IPS-NIHi7 (cell line): ENCODE measurements around the gene FZD10.

Experiments used
- DNase-seq: peaks from one replicate; pipeline ENCODE4 v3.0.0; 2012; ENCODE audit warnings: mixed read lengths; ENCODE audit errors: extremely low spot score

Gene FZD10

DNA sequence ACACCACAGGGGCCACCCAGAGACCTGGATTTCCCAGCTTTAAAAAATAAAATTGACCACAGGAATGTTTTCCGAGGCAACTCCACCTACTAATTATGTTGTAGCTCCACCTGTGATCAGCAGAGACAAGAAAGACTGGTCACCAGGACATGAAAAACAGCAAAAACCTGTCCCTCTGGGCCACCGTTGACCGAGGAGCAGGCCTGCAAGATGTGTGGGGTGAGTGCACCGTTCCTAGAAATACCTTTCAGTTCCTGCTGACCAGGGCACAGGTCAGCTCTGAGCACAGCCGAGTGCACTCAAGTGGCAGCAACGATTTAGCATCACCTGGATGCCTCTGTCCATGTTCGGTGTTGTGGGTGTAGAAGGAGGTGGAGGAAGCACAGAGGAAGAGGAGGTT lies 16.9 kb downstream of the FZD10 start:
- DNase-seq, result no peak

DNA sequence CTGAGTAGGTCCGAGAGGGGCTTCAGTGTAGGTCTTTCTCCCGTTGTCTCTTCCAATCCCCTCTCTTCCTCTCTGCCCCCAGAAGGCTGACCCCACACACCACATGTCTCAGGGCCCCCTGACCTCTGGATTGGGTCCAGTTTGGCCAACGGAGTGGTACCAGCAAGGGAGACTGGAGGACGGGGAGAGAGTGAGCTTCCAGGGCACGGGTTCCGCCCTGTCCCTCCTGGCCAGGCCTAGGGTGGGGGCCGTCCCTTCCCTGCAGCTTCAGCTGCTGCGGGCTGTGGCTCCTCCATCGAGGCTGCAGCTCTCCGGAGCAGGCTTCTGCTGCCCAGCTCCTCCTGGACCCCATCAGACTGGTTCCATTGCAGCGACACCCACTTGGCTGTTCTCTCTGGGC lies 17.4 kb downstream of the FZD10 start:
- no peak for DNase-seq

DNA sequence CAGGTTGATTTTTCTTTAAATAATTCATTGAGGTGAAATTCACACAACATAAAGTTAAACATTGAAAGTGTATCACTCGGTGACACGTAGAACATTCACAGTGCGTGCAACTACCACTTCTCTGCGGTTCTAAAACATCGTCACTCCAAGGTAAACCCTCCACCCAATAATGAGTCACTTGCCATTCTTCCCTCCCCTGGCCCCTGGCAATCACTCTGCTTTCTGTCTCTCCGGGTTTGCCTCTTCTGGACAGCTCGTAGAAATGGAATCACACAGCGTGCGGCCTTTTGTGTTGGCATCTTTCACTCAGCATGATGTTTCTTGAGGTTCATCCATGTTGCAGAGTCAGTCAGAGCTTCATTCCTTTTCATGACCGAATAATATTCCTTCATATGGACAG lies 18.9 kb downstream of the FZD10 start:
- no peak for DNase-seq

DNA sequence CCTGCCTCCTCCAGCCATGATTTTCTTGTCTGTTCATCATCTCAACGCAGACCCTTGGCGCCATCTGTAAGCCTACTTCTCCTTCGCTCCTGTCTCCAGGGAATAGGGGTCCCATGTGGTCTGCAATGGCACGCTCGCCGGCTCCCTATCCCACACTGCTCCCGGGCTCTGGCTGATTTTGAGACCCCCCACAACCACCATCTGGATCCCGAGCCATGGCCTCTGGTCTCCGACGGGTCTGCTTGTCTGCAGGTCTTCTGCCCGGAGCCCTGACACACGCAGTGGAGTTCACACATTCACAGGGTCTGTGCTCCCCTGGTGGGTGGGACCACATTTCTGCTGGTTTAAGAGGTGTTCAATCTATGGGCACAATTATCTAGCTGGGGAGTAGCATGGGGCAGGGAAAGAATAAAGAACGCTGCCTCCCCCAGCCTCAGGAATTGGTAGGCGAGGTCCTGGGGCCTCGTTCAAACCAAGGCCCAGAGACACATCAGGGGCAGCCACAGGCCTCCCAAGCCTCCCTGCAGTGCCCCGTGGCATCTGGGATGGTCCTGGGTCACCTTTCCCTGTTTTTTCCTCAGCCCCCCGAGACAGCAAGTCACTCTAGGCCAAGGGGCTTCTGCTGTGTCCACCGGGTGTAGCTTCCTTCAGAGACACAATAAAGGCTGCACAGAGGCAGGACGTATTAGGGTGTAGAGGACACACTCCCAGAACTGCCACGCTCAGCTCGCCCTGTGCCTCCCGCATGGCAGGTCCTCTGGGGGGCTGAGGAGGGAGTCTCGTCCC lies 21.5 kb downstream of the FZD10 start:
- no peak for DNase-seq

DNA sequence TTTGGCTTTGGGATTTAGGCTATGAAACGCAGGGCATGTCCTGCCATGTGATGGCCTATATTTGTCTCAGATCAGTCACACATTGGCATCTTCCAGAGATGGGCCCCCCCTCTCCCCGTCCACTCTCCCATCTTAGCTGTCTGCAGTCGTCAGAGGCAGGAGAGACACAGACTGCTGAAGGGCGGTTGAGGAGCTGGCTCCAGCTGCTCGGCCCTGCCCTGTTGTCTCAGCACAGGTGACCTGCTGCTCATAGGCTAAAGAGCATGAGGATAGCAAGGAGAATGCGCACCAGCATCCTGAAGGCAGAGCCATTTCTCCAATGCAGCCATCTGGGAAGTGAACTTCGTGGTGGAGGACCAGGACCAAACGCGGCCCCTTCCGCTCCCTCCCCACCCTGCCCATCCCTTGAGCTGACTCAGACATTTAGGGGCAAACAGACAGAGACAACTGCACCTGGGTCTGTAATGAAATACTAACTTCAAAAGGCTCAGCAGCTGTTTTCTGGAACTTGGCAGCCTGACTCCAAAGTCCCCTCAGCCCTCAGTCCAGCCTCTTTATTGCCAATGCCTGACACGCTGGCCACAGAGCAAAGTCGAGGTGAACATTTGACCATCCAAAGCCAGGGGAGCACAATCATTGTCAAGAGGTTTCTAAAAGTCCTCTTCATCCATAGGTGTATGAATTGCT lies 22.3 kb downstream of the FZD10 start:
- no peak for DNase-seq

DNA sequence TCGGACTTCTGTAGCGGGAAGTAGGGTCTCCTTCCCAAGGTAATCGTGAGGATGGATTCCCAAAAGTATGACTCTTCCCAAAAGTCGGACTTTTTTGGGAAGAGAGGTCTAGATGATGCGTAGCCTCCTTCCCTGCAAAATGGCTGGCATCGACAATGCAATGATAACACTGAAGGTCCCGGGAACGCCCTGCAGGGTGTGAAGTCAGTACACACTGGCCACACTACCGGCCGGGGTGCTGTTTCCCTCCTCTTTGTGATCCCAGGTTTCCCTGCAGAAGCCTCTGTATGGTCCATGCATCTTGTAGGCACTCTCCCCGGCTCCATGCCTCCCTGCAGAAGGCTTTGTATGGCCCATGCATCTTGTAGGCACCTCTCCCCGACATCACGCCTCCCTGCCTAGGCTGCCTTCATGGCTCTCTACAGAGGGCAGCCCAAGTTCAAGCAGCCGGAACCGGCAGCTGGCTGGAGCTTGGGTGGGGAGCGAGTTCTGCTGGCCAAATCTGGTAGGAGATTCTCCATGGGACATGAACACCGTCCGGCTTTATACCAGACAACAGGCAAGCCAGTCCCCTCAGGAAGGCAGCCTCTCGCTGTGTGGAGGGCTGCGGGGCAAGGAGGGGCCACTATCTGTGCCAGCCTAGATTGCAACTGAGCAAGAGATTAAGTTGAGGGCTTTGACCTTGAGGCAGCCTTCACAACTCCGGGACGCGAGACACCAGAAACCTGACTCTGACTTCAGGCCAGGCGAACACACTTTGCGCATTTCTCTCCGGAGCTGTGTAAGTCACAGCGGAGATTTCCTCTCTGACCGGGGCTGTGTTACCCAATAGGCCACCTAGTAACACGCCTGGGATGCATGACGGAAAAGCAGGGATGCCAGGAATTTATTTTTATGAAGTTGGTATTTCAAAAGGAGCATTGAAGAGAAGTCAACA lies 23.5 kb downstream of the FZD10 start:
- no peak for DNase-seq

DNA sequence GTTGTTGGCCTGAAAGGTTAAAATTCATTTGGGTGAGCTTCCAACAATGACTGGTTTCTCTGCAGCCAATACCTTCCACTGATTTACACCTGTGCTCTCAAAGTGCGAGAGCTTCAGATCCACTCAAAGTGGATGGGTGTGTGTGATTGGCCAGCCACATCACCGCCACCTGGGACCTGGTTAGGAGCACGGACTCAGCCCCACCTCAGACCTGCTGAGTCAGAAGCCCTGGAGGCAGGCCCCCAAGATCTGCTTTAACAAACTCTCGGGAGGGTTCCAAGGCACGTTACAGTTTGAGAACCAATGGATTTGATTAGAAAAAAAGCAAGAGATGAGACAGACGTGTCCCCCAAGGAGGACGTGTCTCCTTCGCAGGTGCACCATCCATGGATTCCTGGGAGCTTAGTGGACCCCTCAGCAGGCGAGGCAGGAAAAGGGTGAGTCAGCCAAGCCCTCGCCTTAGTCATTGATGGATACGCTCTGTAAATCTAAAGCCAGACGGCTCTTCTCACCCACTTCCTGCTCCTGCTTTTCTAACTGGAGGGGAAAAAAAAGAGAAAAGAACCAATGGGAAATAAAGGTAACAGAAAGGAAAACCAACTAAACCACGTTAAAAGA lies 24.5 kb downstream of the FZD10 start:
- DNase-seq, result peak; percentile 64

DNA sequence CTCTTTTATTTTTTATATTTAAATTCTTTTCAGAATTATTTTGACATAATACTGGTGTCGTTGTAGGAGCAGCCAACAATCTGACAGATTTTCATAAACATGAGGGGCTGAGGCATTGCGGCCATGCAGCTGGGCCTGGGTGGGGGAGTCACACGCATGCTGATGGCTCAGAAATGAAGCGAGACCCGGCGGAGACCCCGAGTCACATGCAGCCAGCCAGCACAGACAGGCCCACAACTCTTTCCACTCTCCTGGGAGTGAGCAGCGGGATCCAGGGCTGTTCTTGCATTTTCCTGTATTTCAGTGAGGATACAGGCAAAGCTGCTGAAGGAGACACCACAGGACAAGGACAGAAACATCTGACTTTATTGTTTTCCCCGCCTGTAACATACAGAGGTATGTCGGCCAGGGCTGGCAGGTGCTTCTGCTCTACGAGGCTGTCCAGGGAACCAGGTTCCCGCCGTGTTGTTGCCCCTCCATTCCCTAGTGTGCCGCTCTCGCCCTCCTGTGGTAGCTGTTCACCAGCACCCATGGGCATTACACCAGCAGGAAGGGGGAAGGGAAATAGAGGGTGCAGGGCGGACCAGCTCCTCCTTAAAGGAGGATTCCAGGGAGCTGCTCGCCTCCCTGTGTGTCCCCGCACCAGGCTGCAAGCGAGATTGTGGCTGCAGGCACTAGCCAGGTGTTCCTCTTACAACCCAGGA lies 30.5 kb downstream of the FZD10 start:
- DNase-seq, result peak; percentile 42

DNA sequence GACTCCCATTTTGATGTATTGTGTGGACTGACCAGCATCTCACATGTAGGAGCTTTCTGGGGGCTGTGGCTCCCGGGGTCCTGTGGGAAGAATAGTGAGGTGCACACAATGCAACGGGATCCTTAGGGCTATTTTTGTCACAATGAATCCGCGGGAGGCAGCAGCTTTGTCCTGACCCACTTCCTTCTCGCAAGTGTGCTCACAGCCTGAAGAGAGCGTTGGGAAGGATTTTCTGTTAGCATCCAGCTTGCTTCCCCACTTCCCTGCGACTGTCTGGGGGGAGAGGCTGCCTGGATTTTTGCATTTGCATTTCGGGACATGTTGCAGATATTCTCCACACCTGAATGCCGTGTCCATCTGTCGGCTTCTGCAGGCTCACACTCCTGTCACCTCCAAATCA lies 31.9 kb downstream of the FZD10 start:
- DNase-seq, result no peak

DNA sequence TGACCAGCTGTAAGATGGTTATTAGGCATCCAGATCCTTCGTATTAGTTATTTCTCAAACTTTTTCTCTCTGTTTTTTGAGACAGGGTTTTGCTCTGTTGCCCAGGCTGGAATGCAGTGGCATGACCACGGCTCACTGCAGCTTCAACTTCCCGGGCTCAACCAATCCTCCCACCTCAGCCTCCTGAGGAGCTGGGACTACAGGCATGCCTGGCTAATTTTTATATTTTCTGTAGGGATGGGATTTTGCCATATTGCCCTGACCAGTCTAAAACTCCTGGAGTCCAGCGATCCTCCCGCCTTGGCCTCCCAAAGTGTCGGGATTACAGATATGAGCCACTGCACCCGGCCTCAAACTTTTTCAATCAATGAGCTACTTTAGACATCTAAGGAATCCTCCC lies 33.1 kb downstream of the FZD10 start:
- DNase-seq, result no peak

DNA sequence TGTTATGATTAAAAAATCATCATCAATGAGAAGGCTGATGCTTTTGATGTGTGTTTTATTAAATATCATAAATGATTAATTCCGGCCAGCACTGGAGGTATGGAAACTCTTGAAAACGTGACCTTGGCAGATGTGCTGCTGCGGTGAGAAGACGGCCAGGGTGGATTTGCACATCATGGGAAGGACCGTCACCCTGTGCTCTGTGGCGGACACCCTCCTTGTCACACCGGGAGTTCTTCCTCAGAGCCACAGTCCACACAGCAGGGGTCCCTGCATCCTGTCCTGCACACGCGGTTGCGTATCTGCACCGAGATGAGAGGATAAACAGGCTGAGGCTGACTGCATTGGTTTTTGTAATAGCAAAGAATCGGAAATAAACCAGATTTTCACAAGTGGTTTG lies 33.5 kb downstream of the FZD10 start:
- no peak for DNase-seq

DNA sequence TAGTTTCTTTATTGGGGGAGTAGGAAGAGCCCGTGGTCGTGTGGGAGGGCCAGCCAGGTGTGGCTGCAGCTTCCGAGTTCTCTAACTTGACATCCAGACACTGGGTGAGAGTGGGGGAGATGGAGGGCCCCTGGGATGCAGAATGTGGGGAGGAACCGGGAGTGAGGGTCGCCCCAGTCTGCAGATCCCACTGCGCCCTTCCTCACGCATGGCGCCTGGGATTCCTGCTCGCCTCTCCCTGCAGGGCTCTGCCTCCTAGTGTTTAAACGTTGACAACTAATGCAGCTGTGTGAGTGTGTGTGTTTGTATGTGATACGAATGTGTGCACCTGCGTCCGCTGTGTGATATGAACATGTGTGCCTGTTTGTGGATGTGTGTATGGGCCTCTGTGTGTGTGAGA lies 34.6 kb downstream of the FZD10 start:
- DNase-seq, result no peak

DNA sequence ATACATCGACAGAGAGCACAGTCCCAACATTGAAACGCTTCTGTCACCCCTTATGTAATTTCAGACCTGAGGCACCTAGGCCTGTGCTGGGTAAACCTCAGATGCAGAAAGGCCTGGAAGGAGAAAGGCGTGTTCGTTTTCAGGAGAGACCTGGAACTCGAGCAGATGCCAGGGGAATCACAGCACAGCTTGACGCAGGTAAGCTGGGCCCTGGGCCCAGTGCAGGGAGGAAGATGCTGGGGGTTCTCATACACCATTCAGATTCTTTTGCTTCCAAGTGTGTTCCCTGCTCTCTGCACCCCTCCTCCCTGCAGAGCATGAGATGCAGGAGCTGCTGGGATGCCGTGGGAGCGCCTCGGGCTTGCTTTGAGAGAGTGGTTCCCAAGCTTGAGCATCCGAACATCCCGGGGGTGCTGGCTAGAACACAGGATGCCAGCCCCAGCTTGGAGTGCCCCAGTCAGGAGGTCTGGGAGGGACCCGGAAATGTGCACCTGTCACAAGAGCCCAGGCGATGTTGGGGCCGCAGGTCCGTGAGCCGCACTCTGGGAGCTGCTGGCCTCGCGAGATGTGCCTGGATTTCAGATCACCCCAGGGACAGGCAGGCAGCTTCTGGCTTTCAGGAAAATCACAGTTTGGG lies 35.9 kb downstream of the FZD10 start:
- no peak for DNase-seq

DNA sequence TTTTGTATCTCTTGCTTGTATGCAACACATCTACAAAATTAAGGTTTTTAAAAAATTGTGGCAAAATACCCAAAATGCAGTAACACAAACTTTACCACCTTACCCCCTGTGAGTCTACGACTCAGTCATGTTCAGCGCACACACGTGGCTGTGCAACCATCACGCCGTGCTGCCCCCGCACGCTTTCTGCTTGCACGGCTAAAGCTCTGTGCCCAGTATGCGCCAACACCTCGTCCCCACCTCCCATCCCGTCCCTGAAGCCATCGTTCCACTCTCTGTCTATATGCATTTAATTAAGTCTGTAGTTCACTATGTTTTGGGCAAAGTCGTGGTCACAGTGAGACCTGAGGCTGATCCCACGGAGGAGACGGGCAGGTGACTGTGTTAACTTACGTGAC lies 36.4 kb downstream of the FZD10 start:
- DNase-seq, result no peak

DNA sequence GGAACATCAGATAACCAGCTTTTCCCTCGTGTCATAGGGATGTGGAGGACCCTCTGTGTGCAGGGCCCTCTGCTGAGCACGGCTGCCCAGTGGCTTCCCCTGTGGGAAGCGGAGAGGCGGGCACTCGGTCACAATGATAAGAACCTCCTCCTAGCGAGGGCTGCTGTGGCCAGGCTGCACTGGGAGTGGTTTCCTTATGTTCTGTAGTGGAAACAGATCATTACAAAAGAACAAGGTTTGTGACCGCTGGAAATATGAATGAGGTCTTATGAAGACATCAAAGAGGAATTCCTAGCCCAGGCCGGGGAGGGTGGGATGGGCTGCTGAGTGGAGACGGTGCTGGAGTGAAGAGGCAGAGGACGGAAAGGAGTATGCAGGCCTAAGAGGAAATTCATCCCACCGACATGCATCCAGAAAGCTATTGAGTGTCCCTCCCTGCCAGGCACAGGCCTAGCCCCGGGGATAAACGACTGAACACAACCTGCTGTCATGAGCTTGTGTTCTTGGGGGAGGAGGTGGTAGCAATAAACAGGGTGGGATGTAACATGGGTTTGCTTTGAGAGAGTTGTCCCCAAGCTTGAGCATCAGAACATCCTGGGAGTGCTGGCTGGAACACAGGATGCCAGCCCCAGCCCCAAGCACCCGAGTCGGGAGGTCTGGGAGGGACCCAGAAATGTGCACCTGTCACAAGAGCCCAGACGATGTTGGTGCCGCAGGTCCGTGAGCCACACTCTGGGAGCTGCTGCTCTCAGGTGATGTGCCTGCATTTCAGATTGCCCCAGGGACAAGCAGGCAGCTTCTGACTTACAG lies 37.5 kb downstream of the FZD10 start:
- no peak for DNase-seq

DNA sequence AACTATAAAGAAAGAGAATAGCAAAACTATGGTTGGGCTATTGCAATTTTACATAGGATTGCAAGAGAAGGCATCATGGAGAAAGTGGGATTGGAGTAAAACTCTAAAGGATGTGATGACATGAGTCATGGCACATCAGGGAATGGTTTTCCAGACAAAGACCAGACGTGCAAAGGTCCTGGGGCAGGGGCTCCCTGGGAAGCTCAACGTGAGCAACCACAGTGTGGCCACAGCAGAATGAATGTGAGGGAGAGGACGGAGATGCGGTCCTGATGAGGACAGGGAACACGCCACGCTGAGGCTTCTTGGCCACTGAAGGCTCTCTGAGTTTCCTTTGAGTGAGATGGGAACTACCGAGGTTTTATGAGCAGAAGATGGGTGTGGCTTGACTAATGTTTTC lies 38.2 kb downstream of the FZD10 start:
- DNase-seq, result no peak

DNA sequence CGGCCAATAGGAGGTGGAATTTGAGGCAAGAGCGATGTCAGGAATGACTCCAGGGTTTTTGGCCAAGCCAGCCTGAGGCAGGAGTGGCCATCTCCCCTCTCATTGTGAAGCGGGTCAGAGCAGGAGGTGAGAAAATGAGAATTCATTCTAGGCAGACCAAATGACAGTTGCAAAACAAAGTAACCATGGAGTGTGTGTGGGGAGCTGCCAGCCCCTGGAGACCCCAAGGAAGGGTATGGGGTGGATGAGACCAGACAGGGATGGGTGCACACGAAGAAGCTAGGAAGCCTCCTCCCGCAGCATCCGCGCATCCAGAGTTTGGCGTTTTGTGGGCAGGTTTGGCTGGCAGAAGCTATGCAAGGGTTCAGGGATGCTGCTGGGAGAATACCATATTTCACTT lies 38.8 kb downstream of the FZD10 start:
- no peak for DNase-seq

DNA sequence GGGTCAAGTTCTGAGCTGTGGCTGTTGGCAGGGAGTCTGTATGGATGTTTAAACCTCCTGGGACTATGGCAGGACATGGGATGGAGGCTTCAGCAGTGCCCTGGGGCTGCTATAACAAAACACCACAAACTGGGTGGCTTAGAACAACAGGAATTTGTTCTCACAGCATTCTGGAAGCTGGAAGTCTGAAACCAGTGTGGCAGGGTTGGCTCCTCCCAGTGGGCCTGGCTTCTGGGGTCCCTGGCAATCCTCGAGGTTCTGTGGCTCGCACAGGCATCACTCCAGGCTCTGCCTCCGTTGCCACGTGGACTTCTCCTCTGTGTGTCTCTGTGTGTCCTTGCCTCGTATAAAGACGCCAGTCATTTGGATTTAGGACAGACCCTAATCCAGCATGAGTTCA lies 39.9 kb downstream of the FZD10 start:
- no peak for DNase-seq

DNA sequence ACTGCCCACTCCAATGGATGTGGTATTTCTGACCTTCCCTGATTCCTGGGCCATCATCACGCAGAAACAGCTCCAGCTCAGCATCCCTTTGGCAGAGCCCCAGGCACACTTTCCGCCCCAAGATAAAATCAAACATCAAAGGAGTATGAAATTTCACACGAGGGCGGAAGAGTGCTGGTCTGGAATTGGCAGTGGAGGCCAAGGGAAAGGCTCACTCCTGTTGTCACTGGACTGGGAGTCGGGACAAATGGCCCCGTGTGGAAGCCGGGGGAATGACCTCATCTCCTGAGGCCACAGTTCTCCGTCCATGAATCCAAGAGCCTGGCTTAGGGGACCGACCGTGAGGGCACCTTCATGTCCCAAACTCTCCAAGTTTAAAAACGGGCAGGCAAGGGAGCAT lies 40.9 kb downstream of the FZD10 start:
- no peak for DNase-seq

DNA sequence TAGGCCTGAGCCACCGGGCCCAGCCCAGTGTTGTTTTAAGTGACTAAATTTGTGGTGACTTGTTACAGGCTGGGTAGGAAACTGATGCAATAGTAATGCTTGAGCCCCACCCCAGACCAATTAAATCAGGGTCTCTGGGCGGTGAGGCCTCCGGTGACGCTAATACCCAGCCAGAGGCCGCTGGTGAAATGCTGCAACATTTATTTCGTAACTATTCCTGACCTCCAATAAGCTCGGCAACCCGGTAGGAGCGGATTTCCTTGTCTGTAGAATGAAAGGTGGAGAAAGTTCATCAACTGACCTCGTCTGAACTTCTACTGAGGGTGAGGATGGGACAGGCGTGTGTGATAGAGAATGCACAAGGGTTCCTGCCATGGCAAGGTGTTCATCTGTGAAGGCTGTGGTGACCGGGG lies 42.3 kb downstream of the FZD10 start:
- no peak for DNase-seq
